ENCODE results near the gene RASA1.

Gene RASA1

DNA sequence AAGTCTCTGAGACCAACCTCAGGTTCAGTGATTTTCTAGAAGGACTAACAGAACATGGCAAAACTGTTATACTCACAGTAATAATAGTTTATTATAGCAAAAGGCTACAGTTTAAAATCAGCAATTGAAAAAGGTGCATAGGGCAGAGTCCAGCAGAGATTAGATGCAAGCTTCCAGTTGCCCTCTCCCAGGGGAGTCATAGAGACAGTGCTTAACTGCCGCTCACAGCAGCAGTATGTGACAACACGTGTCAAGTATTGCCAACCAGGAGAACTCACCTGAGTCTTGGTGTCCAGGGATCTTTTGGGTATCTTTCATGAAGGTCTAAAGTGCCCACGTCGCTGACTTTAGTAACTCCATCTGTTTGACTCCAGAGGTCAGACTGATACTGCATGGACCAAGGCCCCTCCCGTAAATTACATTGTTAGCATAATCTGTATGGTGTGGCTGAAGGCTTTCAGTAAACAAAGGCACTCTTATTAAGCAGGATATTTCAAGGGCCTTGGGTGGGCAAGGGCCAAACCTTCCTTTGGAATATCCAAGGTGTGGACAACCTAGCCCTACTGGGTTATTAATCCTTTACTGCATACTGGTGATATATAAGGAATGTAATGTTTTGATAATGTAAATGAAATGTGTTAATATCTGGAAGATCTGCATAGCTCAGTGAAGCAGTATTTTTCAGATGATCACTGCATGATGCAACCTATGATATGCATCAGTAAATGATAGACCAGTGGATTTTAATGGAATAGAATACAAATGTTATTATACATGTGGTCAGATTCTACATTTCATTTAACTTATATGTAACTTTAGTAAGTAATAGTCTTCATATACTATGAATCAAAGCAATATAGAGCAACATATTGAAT is 44.0 kb downstream of the RASA1 start:
- TF ChIP-seq ZFX (IDR thresholded peaks at IDR 0.05; ENCODE audit: borderline replicate concordance), result no peak
- TF ChIP-seq, protein P1, sequence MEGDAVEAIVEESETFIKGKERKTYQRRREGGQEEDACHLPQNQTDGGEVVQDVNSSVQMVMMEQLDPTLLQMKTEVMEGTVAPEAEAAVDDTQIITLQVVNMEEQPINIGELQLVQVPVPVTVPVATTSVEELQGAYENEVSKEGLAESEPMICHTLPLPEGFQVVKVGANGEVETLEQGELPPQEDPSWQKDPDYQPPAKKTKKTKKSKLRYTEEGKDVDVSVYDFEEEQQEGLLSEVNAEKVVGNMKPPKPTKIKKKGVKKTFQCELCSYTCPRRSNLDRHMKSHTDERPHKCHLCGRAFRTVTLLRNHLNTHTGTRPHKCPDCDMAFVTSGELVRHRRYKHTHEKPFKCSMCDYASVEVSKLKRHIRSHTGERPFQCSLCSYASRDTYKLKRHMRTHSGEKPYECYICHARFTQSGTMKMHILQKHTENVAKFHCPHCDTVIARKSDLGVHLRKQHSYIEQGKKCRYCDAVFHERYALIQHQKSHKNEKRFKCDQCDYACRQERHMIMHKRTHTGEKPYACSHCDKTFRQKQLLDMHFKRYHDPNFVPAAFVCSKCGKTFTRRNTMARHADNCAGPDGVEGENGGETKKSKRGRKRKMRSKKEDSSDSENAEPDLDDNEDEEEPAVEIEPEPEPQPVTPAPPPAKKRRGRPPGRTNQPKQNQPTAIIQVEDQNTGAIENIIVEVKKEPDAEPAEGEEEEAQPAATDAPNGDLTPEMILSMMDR (IDR thresholded peaks at IDR 0.05), result no peak
- H3K27ac ChIP-seq, result no peak overlapping the region

DNA sequence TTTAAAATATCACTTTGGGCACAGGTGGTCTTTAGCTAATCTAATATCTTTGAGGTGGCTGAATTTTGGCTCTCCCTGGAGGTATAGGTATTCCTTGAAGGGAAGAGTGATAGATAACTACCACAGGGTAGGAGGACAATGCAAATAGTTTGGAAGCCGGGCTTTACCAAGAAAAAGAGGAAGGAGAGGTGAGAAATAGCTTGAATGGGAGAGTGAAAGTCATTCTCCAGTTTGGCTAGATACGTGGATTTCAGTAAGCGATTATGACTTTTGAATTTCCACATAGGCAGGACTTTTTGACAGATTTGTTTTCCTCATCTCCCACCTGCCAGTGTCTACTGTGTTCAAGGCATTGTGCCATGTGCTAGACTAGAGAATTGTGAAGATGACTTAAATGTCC is 45.5 kb downstream of the RASA1 start:
- TF ChIP-seq ZFX (IDR thresholded peaks at IDR 0.05; ENCODE audit: borderline replicate concordance), result no peak
- TF ChIP-seq, protein P1 (IDR thresholded peaks at IDR 0.05), result no peak

DNA sequence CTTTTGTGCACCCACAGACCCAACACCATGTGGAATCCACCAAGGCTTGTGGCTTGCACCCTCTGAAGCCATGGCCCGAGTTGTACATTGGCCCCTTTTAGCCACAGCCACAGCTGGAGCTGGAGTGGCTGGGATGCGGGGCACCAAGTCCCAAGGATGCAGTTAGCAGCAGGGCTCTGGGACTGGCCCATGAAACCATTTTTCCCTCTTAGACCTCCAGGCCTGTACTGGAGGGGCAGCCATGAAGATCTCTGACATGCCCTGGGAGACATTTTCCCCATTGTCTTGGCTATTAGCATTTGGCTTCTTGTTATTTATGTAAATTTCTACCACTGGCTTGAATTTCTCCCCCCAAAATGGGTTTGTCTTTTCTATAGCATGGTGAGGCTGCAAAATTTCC is 51.8 kb downstream of the RASA1 start:
- no peak overlapping the region for H3K27ac ChIP-seq
- no peak for TF ChIP-seq ZFX (IDR thresholded peaks at IDR 0.05; ENCODE audit: borderline replicate concordance)
- TF ChIP-seq, protein P1 (IDR thresholded peaks at IDR 0.05), result no peak

More for the DNA sequence above, 45.5 kb downstream of the RASA1 start:
- no peak overlapping the region for H3K27ac ChIP-seq

- no peak overlapping the region for H3K27ac ChIP-seq
- TF ChIP-seq ZFX (IDR thresholded peaks at IDR 0.05; ENCODE audit: borderline replicate concordance), result no peak
- TF ChIP-seq, protein P1 (IDR thresholded peaks at IDR 0.05), result no peak
Observed at GRCh38 chr5:87321605-87322004, 53.9 kb downstream of the RASA1 start.

DNA sequence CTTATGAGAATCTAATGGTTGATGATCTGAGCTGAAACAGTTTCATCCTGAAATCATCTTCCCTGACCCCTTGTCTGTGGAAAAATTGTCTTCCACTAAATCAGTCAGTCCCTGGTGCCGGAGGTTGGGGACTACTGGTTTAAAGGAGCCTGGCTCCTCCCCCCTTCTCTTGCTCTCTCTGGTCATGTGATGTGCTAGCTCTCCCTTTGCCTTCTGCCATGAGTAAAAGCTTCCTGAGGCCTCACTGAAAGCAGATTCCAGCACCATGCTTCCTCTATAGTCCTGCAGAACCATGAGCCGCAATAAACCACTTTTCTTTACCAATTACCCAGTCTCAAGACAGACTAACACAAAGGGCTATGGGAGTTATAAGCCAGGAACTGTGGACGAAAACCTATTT is 54.7 kb downstream of the RASA1 start:
- no peak overlapping the region for H3K27ac ChIP-seq
- TF ChIP-seq ZFX (IDR thresholded peaks at IDR 0.05; ENCODE audit: borderline replicate concordance), result no peak
- TF ChIP-seq, protein P1 (IDR thresholded peaks at IDR 0.05), result no peak

DNA sequence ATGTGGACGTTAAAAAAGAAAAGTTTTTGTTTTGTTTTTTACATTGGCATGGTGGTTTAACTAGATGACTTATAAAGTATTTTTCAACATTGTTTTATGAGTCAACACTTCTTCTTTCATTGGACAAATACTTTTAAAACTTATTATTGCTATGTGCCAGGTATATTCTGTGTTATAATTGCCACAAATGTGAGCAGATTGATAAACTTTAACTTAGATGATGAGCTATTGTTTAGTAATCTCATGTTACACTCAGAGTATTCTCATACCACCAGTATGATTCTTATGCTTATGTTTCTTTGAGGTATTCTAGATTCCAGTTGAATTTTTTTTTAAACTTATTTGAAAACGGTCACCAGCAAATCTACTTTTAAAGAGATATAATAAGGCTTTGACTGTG is 60.3 kb downstream of the RASA1 start:
- no peak overlapping the region for H3K27ac ChIP-seq
- no peak for TF ChIP-seq ZFX (IDR thresholded peaks at IDR 0.05; ENCODE audit: borderline replicate concordance)
- TF ChIP-seq, protein P1 (IDR thresholded peaks at IDR 0.05), result no peak

GRCh38 chr5:87329114-87329513 is 61.4 kb downstream of the RASA1 start:
- TF ChIP-seq ZFX (IDR thresholded peaks at IDR 0.05; ENCODE audit: borderline replicate concordance), result no peak
- TF ChIP-seq, protein P1 (IDR thresholded peaks at IDR 0.05), result no peak
- no peak overlapping the region for H3K27ac ChIP-seq

Measured in 22Rv1 (cell line).